ENCODE results near the gene SH3RF3. TPM values are rescaled to one million over a fixed set of nuclear protein-coding genes. Genes with fewer than 3 reads are reported as not detected.

SH3RF3 gene
- total and polyA plus RNA-seq, 9 of the 15 experiments (the other 6 are each of a cell fraction or from before 2014, with no cell fraction given) = 0.02 TPM; not detected in 8

- intact Hi-C loops (cut with micrococcal nuclease) = no loop called here
- no peaks in the 10 kb centered on the region for H3K79me2 ChIP-seq (ENCODE audit: control insufficient read depth, insufficient read depth, low read length)
- ChIA-PET CTCF (ENCODE audit: low intra/inter-chr PET ratio) (no interaction called here), POLR2A (interaction anchor here (0.6 to 1.0 kb wide), 2 partner anchors 11 to 558 kb away, joined by 3 read pairs; no protein-coding TSS in a partner anchor)
- FAIRE-seq (no peak), ATAC-seq (no peak), DNase-seq (ENCODE audit: extremely low read depth in 1 of 4, low spot score in 3 of 4) (no peak)
- no peak overlapping the region for H2AFZ ChIP-seq (ENCODE audit: low read depth, low read length)
- peaks cover 9 to 55% of the 10 kb centered on the region in 2 experiments; a peak in 4 of 5 replicates for H3K27me3 ChIP-seq (ENCODE audit: control insufficient read depth in 2 of 2, insufficient read depth in 2 of 2, low read length in 2 of 2)
- BruUV-seq (replicated peaks) = no TSS peak
- H3K4me2 ChIP-seq (ENCODE audit: insufficient read depth, low read length) = no peak overlapping the region
- WGBS (ENCODE audit: insufficient coverage, low coverage, missing lambda C conversion rate) = 0% methylated on average over 2 of the region's 2 CpGs
- H4K20me1 ChIP-seq (replicated peaks; ENCODE audit: control insufficient read depth, insufficient read depth, low read length) = 0 out of 2 replicates have a peak, but pooled peaks cover 5% of the 10 kb centered on the region
- TF ChIP-seq RFX1 (IDR thresholded peaks at IDR 0.05) = peak; percentile 18; the same call in 1 of the 2 replicates
- no peak for TF ChIP-seq SRSF3 (IDR thresholded peaks at IDR 0.05; ENCODE audit: insufficient read depth, low read length)
- H3K4me1 ChIP-seq (replicated peaks in 1 of 2; ENCODE audit: control insufficient read depth in 2 of 2, insufficient read depth in 2 of 2, low read length in 2 of 2) = no peaks in the 10 kb centered on the region
- H3K4me3 ChIP-seq = no peak overlapping the region
- H3K36me3 ChIP-seq (ENCODE audit: control insufficient read depth, insufficient read depth, low read length) = no peaks in the 10 kb centered on the region
- no peaks in the 10 kb centered on the region for H3K9me3 ChIP-seq (replicated peaks; ENCODE audit: control insufficient read depth, insufficient read depth, low read depth, low read length)
- no peak overlapping the region for H3K9ac ChIP-seq (ENCODE audit: insufficient read depth in 1 of 2, low read depth in 2 of 2, low read length in 2 of 2)
- no peaks in the 10 kb centered on the region for H3K9me1 ChIP-seq (ENCODE audit: control insufficient read depth, insufficient read depth, low read length)
- H3K27ac ChIP-seq (ENCODE audit: extremely low read depth, low read depth, low read length) = no peak overlapping the region
- in situ Hi-C loops (cut with MboI) = no loop called here
Observed at GRCh38 chr2:109194620-109194937, 65.6 kb downstream of the SH3RF3 start.

GRCh38 chr2:109195193-109196045 is 66.4 kb downstream of the SH3RF3 start:
- in situ Hi-C loops (cut with MboI) = no loop called here
- Histone ChIP-seq H3K9ac (ENCODE audit: insufficient read depth in 1 of 2, low read depth in 2 of 2, low read length in 2 of 2) (no peak overlapping the region), H3K4me2 (ENCODE audit: insufficient read depth, low read length) (no peak overlapping the region), H3K9me1 (ENCODE audit: control insufficient read depth, insufficient read depth, low read length) (no peaks in the 10 kb centered on the region), H4K20me1 (replicated peaks; ENCODE audit: control insufficient read depth, insufficient read depth, low read length) (0 out of 2 replicates have a peak, but pooled peaks cover 5% of the 10 kb centered on the region), H3K36me3 (ENCODE audit: control insufficient read depth, insufficient read depth, low read length) (no peaks in the 10 kb centered on the region), H3K4me3 (no peak overlapping the region), H2AFZ (ENCODE audit: low read depth, low read length) (no peak overlapping the region), H3K9me3 (replicated peaks; ENCODE audit: control insufficient read depth, insufficient read depth, low read depth, low read length) (no peaks in the 10 kb centered on the region), H3K4me1 (replicated peaks in 1 of 2; ENCODE audit: control insufficient read depth in 2 of 2, insufficient read depth in 2 of 2, low read length in 2 of 2) (no peaks in the 10 kb centered on the region), H3K27ac (ENCODE audit: extremely low read depth, low read depth, low read length) (no peak overlapping the region), H3K27me3 (ENCODE audit: control insufficient read depth in 2 of 2, insufficient read depth in 2 of 2, low read length in 2 of 2) (peaks cover 8 to 53% of the 10 kb centered on the region in 2 experiments; a peak in 4 of 5 replicates), H3K79me2 (ENCODE audit: control insufficient read depth, insufficient read depth, low read length) (no peaks in the 10 kb centered on the region)
- intact Hi-C loops (cut with micrococcal nuclease) = no loop called here
- DNase-seq (ENCODE audit: extremely low read depth in 1 of 4, low spot score in 3 of 4) (no peak), ATAC-seq (no peak), FAIRE-seq (no peak)
- TF ChIP-seq RBM34 (IDR thresholded peaks at IDR 0.05; ENCODE audit: borderline replicate concordance, insufficient read depth, low read length) (no peak), ZNF280B (CRISPR knock-in tag; IDR thresholded peaks at IDR 0.05) (no peak), MLLT1 (IDR thresholded peaks at IDR 0.05) (no peak), ZNF146 (CRISPR knock-in tag; IDR thresholded peaks at IDR 0.05; ENCODE audit: unreplicated experiment) (no peak), JUNB (CRISPR knock-in tag; conservative IDR thresholded peaks at IDR 0.05) (no peak)
- POLR2A ChIA-PET = interaction anchor here (1.0 kb wide), 1 partner anchor 10 kb away, joined by 3 read pairs; no protein-coding TSS in a partner anchor
- 5% methylated on average over 18 of the region's 19 CpGs for WGBS (ENCODE audit: insufficient coverage, low coverage, missing lambda C conversion rate)
- no TSS peak for BruUV-seq (replicated peaks)
- CTCF ChIA-PET (ENCODE audit: low intra/inter-chr PET ratio) = no interaction called here
